Smooth muscle cell of the umbilical artery (primary cell): ENCODE measurements around the gene KANSL2. TPM values are rescaled to one million over a fixed set of nuclear protein-coding genes. Genes with fewer than 3 reads are reported as not detected.

Source experiments
- total RNA-seq: library from RNA; depleted of rRNA; stranded (reverse); fragments of >200 nt; gene quantifications from 2 replicates; pipeline ENCODE4 v1.2.3, GENCODE V29; 2014

Gene KANSL2, protein sequence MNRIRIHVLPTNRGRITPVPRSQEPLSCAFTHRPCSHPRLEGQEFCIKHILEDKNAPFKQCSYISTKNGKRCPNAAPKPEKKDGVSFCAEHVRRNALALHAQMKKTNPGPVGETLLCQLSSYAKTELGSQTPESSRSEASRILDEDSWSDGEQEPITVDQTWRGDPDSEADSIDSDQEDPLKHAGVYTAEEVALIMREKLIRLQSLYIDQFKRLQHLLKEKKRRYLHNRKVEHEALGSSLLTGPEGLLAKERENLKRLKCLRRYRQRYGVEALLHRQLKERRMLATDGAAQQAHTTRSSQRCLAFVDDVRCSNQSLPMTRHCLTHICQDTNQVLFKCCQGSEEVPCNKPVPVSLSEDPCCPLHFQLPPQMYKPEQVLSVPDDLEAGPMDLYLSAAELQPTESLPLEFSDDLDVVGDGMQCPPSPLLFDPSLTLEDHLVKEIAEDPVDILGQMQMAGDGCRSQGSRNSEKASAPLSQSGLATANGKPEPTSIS
- 44.8 and 50.6 TPM in 2 replicates for total RNA-seq

GRCh38 chr12:48681710-48682532 is at the start of gene KANSL2:
Gene KANSL2, minus strand, starts transcription at chr12:48682238. Its CDS starts 606 bp downstream, at chr12:48681632.

GRCh38 chr12:48716493-48717251 is 34.6 kb upstream of the KANSL2 start, which contains the start of gene CCNT1:
Gene CCNT1, minus strand, starts transcription at chr12:48716707. Its CDS starts 32 bp downstream, at chr12:48716675.

Other genes with a start within 250 kb of the KANSL2 start
- gene ANP32D, start 209.7 kb downstream of the KANSL2 start, total RNA-seq = not detected in 2 replicates
- gene C12orf54, start 199.7 kb downstream of the KANSL2 start, total RNA-seq = not detected in 2 replicates
- not detected in 2 replicates for gene OR8S1, start 156.6 kb downstream of the KANSL2 start, total RNA-seq
- gene LALBA, start 112.2 kb downstream of the KANSL2 start, total RNA-seq = not detected in 2 replicates
- gene CCNT1, start 34.5 kb upstream of the KANSL2 start, total RNA-seq = 29.4 and 32.9 TPM in 2 replicates
- gene ADCY6, start 106.9 kb upstream of the KANSL2 start, total RNA-seq = 56.7 and 65.7 TPM in 2 replicates
- gene CACNB3, start 136.3 kb upstream of the KANSL2 start, total RNA-seq = 9.2 and 22.7 TPM in 2 replicates
- gene DDX23, start 169.9 kb upstream of the KANSL2 start, total RNA-seq = 75.4 and 101 TPM in 2 replicates
- 0.09 and 0.59 TPM in 2 replicates for gene RND1, start 183.6 kb upstream of the KANSL2 start, total RNA-seq
- gene FKBP11, start 243.3 kb upstream of the KANSL2 start, total RNA-seq = 32.1 and 40.5 TPM in 2 replicates